AG20443 (cell line): ENCODE data around the gene LSM12.
"Not testable (repeated sequence)": the region's sequence is repeated elsewhere in the genome, so short reads cannot be mapped to it uniquely, and the experiment has no call there.

Experiments
- DNase-seq: peaks from one replicate; pipeline ENCODE4 v3.0.0; 2012; ENCODE audit warnings: low spot score, mixed read lengths

LSM12 gene

DNA sequence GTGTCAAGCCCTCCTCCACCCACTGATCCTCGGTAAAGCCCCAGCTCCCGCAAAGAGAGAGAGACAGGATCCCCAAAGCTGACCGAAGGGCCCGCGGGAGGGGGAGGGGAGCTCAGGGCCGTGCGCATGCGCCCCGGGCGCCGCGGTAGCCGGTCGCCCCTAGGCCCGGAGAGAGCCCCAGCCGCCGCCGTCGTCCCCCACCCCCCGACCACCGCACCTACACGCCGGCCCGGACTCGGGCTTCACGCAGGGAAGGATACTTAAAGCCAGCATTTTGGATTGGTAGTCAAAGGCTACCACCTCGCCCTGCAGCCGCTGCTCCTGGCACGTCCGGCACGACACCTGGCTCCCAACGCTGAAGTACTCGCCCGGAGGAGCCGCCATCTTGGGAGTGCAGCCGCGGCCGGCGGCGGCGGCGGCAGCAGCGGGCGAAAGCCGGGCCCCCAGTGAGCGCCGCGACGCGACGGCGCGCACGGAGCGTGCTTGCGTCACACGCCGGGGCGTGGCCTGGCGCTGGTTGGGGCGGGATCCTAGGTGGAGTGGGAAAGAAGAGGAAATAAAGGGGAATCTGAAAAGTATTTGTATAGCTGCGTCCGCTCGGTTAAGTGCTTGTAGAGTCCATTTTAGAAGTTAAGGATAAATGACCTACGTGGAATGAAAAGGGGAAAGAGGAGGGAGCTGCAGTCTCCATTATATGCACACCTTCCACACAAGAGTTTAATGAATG, at the start of gene LSM12:
TSS of gene LSM12 (minus strand) at position 468 of the 727 bp plus-strand sequence. CDS start at position 384, 84 bp downstream.
- peak; percentile 96 for DNase-seq

GRCh38 chr17:44115585-44116415, 49.3 kb upstream of the LSM12 start:
- peak; percentile 72 for DNase-seq

GRCh38 chr17:44113868-44114840, 47.7 kb upstream of the LSM12 start:
- no peak for DNase-seq

GRCh38 chr17:44113382-44113781, 46.9 kb upstream of the LSM12 start:
- no peak for DNase-seq

DNA sequence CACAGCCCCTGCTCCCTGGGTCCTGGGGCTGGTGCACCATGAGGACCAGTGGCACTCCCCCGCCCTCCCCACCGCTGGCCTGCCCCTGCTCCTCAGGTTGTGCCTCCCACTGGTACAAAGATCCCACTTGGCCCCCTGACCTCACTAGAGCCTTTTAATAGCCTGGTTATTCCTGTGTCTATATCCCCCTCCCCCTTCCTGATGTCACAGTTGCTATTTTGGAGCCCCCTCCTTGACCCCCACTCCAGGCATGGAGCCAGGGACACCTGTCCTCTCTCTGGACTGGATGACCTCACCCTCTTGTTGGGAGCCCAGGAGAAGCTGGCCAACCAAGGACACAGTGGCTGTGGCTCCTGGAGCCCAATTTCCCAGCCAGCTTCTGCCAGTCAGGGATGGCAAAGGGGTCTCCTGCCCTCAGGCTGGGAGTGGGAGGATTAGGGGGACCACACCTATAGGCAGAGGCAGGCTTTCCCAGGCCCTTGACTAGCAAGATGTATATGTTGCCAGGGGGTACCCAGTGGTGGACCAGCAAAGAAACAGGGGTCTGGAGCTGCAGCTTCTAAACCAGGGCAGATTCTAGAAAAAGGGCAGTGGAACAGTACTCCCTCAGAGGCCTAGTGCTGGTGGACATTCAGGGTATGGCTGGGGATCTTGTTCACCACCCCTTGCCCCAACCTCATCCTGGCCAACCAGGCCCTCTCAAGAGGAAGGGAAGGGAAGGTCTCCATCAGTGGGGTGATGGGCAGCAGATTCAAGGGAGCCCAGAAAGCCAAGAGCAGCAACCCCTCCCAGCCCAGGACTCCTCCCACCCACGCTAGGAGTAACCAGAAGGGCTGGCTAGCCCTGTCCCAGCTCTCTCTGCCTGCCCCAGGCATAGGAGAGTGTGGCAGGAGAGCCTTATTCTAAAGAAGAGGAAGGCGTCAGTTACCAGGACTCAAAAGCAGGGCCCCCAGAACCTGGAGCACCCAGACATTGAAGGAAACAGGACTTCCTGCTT, 46.1 kb upstream of the LSM12 start:
- no peak for DNase-seq

DNA sequence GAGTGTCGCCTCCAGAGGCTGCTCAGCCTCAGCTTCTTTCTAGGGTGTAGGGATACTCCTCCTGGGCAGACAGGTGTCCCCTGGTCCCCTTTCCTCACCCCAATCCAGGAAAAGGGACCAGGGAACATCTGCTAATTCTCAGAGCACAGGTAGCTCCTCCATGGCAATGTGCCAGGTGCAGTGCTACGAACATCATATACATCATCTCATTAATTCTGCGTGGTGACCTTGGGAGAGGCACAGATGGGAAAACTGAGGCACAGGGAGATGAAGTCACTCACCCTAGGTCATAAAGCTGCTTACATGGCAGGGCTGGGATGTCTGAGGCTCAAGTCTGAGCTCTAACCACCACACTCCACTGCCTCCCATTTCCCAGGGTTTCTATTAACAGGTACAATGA, 45.3 kb upstream of the LSM12 start:
- DNase-seq, result no peak

- DNase-seq, result peak; percentile 92
These were observed 44.6 kb upstream of the LSM12 start for GRCh38 chr17:44110823-44111633.

- DNase-seq, result no peak
These were observed 43.7 kb upstream of the LSM12 start for GRCh38 chr17:44110011-44110686.

DNA sequence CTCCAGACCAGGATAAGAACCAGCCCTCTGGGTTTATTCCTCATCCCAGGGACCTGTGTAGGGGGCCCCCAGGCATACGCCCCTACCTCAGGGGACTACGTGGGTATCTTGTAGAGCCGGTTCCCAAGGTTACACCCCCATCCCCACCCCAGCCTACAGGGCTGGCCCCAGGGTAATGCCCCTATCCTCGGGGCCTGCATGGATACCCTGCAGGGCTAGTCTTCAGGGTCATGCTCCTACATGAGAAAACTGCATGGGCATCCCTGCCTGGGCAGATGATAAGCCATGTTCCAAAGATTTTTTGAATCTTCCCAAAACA, 42.8 kb upstream of the LSM12 start:
- DNase-seq, result no peak

DNA sequence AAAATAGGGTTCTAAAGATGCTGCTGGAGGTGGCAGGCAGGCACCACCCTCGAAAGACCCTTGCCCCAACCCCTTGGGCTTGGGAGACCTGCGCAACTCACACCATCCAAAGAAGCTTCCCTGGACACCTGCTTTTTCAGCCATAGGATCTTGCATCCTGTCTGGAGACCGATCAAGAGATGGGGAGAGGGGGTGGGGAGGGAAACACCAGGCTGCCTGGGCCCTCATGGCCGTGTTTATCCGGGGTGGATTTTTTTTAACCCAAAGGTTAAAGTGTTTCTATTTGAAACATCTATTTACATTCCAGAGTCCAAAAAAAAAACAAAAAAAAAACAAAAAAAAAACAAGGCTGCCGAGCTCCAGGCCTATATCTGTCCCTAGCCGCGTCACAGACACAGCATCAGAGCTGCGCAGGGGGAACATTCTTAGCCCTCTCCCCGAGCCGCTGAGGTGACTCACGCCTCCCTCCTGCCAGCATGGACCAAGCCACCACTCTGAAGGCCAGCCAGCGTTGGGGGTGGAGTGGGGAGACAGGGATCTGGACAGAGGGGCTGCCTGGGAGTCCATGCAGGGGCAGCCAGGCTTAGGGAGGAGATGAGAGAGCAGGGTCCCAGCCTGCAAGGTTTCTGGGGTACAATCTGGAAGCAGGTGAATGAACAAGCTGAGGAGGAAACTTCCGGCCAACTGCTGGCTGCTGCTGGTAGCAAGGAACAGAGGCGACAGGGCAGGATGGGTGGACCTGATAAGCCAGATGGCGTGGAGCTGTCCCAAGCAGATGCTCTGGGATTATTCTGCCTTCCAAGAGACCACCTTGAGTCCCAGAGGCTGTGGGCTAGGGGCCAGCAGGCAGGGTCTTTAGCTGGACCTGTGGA, 42.2 kb upstream of the LSM12 start:
- peak; percentile 96 for DNase-seq

DNA sequence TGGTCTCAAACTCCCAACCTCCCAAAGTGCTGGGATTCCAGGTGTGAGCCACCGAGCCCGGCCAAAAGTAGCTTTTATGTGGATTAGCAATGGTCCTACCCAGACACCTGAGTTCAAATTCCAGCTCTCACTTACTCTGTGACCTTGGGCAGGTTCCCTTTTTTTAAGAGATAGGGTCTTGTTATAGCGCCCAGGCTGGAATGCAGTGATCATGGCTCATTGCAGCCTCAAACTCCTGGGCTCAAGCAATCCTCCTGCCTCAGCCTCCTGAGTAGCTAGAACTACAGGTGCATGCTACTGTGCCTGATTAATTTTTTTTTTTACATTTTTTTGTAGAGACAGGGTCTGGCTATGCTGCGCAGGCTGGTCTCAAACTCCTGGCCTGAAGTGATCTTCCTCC, 40.3 kb upstream of the LSM12 start:
- no peak for DNase-seq

DNA sequence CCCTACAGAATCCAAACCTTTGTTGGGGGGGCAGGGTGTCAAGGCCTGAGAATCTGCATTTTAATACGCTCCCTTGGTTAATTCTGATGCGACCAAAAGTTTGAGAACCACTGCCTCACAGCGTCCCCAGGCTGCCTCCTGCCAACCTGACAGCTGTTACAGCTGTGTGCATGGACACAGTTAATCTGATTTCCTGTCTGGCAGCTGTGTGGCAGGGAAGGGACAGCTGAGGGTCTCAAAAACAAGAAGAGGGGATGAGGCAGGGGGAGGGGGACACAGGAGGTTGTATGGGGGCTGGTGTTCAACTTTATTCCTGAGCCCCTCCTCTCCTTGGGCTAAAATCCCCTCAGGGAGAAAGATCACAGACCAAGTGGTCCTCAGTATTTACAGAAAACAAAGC, 39.5 kb upstream of the LSM12 start:
- no peak for DNase-seq

- no peak for DNase-seq
These were observed 39.0 kb upstream of the LSM12 start for GRCh38 chr17:44105483-44105882.

GRCh38 chr17:44102849-44103622, 36.6 kb upstream of the LSM12 start:
- no peak for DNase-seq

- not testable (repeated sequence) for DNase-seq
These were observed 35.4 kb upstream of the LSM12 start for GRCh38 chr17:44101858-44102257.

GRCh38 chr17:44097110-44097958, 30.9 kb upstream of the LSM12 start:
- DNase-seq, result peak; percentile 73
